Adrenal gland (tissue), 12 donors: ENCODE data around the gene TRRAP. TPM values are rescaled to one million over a fixed set of nuclear protein-coding genes. Genes with fewer than 3 reads are reported as not detected.

Experiments
- DNase-seq, 7 donors: peaks; one replicate each; pipeline ENCODE4 v3.0.0-alpha.2; 2019 to 2020
- H3K27ac ChIP-seq, 5 donors: fragments of 200-600 bp; sonication (generic) in 4 of 5; 1 replicate in 3 of 5; 2 replicates in 2 of 5; pipeline versions ENCODE4 v1.5.1 to v1.8.0; 2016 to 2020; ENCODE audit warnings: mild to moderate bottlenecking in 1 of 5
- H3K27me3 ChIP-seq: fragments of 200-600 bp; 2 replicates; pipeline ENCODE4 v1.8.0; 2021
- H3K36me3 ChIP-seq, 2 donors: fragments of 200-600 bp; replicated peaks in 1 of 2; 1 replicate in 1 of 2; 2 replicates in 1 of 2; pipeline versions ENCODE4 v1.5.1 to v1.8.0; 2018 to 2022
- H3K4me1 ChIP-seq, 2 donors: fragments of 200-600 bp; replicated peaks in 1 of 2; 1 replicate in 1 of 2; 2 replicates in 1 of 2; pipeline versions ENCODE4 v1.5.1 to v1.8.0; 2018 to 2021
- H3K4me3 ChIP-seq, 4 donors: fragments of 200-600 bp; sonication (generic) in 3 of 4; one replicate each; pipeline ENCODE4 v1.5.1; 2016 to 2018
- H3K9me3 ChIP-seq, 3 donors: fragments of 200-600 bp; sonication (generic) in 1 of 3; replicated peaks in 1 of 3; 1 replicate in 2 of 3; 2 replicates in 1 of 3; pipeline versions ENCODE4 v1.5.1 to v1.8.0; 2016 to 2021
- CTCF ChIP-seq, 6 experiments: fragments of 450-650 bp in 4 of 6; fragments of 200-600 bp in 2 of 6; sonication (generic) in 1 of 6; IDR thresholded peaks; 1 replicate in 5 of 6; 2 replicates in 1 of 6; pipeline versions ENCODE4 v1.5.1 to v1.8.0; 2016 to 2021; ENCODE audit warnings: antibody characterized with exemption in 6 of 6, mild to moderate bottlenecking in 2 of 6, moderate library complexity in 1 of 6
- POLR2A ChIP-seq, 2 donors: fragments of 450-650 bp; IDR thresholded peaks; one replicate each; pipeline ENCODE4 v1.6.1; 2017; ENCODE audit warnings: antibody characterized with exemption in 2 of 2, mild to moderate bottlenecking in 2 of 2, moderate library complexity in 1 of 2
- WGBS, 4 donors: extraction: QIAGEN DNeasy Blood & Tissue Kit in 2 of 4; methylation state at CpG; one replicate each; pipeline versions ENCODE4 v1.1.5 to v1.1.7; 2013 to 2017; 5-methylcytosine and 5-hydroxymethylcytosine counted together
- intact Hi-C, 2 donors: fragments of 100-400 bp; cut with DNase I; formaldehyde crosslinking; loops; one replicate each; pipeline versions ENCODE4 v1.14.1 to v1.15.0; 2022 to 2023
- polyA plus RNA-seq, 3 donors: library from polyadenylated mRNA; stranded (reverse); fragments of 200-250 nt in 2 of 3; fragments of 350-450 nt in 1 of 3; fragmentation: Illumina TruSeq in 1 of 3; extraction: RNeasy Lipid Tissue Mini Kit (QIAGEN cat#74804) in 1 of 3; gene quantifications; one replicate each; pipeline ENCODE4 v1.2.3, GENCODE V29; 2013 to 2014
- total RNA-seq, 9 donors: library from RNA; depleted of rRNA in 4 of 9; stranded (reverse); fragments of >200 nt in 4 of 9; fragments of 120-200 nt in 1 of 9; fragmentation: NEBNext Ultra II Directional in 1 of 9; extraction: Animal tissue kit (Norgen Biotek cat#: 25700) in 1 of 9; gene quantifications; one replicate each; pipeline versions ENCODE4 v1.1.0 to v1.2.4, GENCODE V29; 2013 to 2023
- donor health status: healthy with polysubstance abuse.
- donor health status: Bipolar disorder and iron deficiency.
- donor health status: DM: yes; HTN: yes; CAD: no.
- donor health status: DM: no; HTN: no; CAD: no.
- donor health status: DM: no; HTN: no; CAD: no.
- donor health status: DM: yes; HTN: yes; CAD: no.

TRRAP gene
- total and polyA plus RNA-seq, 12 donors, result 11.8 to 43.0 (median 30.9) TPM

- intact Hi-C loops, result loop anchor here in 1 of 2 donors (5.0 kb wide), 2 partner anchors 106 to 276 kb away; partner anchors contain the start of gene SMURF1
Measured at GRCh38 chr7:99036546-99037111, 158.3 kb downstream of the TRRAP start.

GRCh38 chr7:99037327-99037940 is 159.1 kb downstream of the TRRAP start:
- peak overlapping the region in 1 of 5 donors; percentile 23 for H3K27ac ChIP-seq
- TF ChIP-seq CTCF (IDR thresholded peaks at IDR 0.05), result no peak
- no peak for TF ChIP-seq POLR2A (IDR thresholded peaks at IDR 0.05)
- H3K9me3 ChIP-seq, result no peaks in the 10 kb centered on the region
- H3K36me3 ChIP-seq, result peaks cover 0 to 94% of the 10 kb centered on the region in 2 donors
- no peak overlapping the region for H3K4me3 ChIP-seq
- intact Hi-C loops, result loop anchor here in 1 of 2 donors (5.0 kb wide), 2 partner anchors 105 to 275 kb away; partner anchors contain the start of gene SMURF1
- no peaks in the 10 kb centered on the region for H3K27me3 ChIP-seq
- peak in 2 of 7 donors; percentile 15 to 50 for DNase-seq
- 72 to 89% (median 79%) methylated on average over 13 to 16 of the region's 16 CpGs for WGBS, 4 donors
- H3K4me1 ChIP-seq, result peaks cover 0 to 32% of the 10 kb centered on the region in 2 donors

More at GRCh38 chr7:99036546-99037111, 158.3 kb downstream of the TRRAP start:
- H3K4me3 ChIP-seq, result no peak overlapping the region
- no peaks in the 10 kb centered on the region for H3K9me3 ChIP-seq
- H3K36me3 ChIP-seq, result peaks cover 0 to 98% of the 10 kb centered on the region in 2 donors
- peaks cover 0 to 29% of the 10 kb centered on the region in 2 donors for H3K4me1 ChIP-seq
- 54 to 66% (median 62%) methylated on average over 10 to 11 of the region's 11 CpGs for WGBS, 4 donors
- peak overlapping the region in 2 of 5 donors; percentile 8 to 21 for H3K27ac ChIP-seq
- H3K27me3 ChIP-seq, result no peaks in the 10 kb centered on the region
- peak in 5 of 7 donors; percentile 26 to 67 (median 46) for DNase-seq
- TF ChIP-seq POLR2A (IDR thresholded peaks at IDR 0.05) (no peak), CTCF (IDR thresholded peaks at IDR 0.05) (peak in 4 of 6 experiments; percentile 12 to 36 (median 34))

- Histone ChIP-seq H3K27ac (peak overlapping the region in 1 of 5 donors; percentile 23), H3K4me1 (peaks cover 0 to 40% of the 10 kb centered on the region in 2 donors), H3K27me3 (no peaks in the 10 kb centered on the region), H3K36me3 (peaks cover 0 to 88% of the 10 kb centered on the region in 2 donors), H3K9me3 (no peaks in the 10 kb centered on the region), H3K4me3 (no peak overlapping the region)
- intact Hi-C loops, result loop anchor here (2.0 to 5.0 kb wide), 3 partner anchors 104 to 275 kb away; partner anchors contain the start of gene SMURF1 (in 1 of the 2)
- no peak for TF ChIP-seq CTCF (IDR thresholded peaks at IDR 0.05)
- no peak for TF ChIP-seq POLR2A (IDR thresholded peaks at IDR 0.05)
- peak in 2 of 7 donors; percentile 14 to 51 for DNase-seq
- WGBS, 4 donors, result 91 to 94% (median 93%) methylated on average over 23 to 25 of the region's 25 CpGs
Measured at GRCh38 chr7:99038086-99038855, 159.9 kb downstream of the TRRAP start.
